ENCODE measurements around the gene QTRT2.

GRCh38 chr3:114103181-114103580, 46.6 kb downstream of the QTRT2 start:
- TF ChIP-seq MAX (IDR thresholded peaks at IDR 0.05): no peak
- no peak for TF ChIP-seq USF2 (IDR thresholded peaks at IDR 0.05)
- TF ChIP-seq CEBPB (IDR thresholded peaks at IDR 0.05): no peak
- no peak for TF ChIP-seq CTCF (IDR thresholded peaks at IDR 0.05)
- no peak for TF ChIP-seq POLR2A (IDR thresholded peaks at IDR 0.05; ENCODE audit: low read length)
- TF ChIP-seq EHF (CRISPR knock-in tag; IDR thresholded peaks at IDR 0.05): no peak
- TF ChIP-seq EP300 (IDR thresholded peaks at IDR 0.05): no peak

Data from A549 (cell line).